ENCODE data around the gene CLPTM1. TPM values are rescaled to one million over a fixed set of nuclear protein-coding genes. Genes with fewer than 3 reads are reported as not detected.

CLPTM1 gene
- total and polyA plus RNA-seq, 2 of the 8 experiments (the other 6 are each of a cell fraction or from before 2014, with no cell fraction given), result 84.8 to 108 TPM

DNA sequence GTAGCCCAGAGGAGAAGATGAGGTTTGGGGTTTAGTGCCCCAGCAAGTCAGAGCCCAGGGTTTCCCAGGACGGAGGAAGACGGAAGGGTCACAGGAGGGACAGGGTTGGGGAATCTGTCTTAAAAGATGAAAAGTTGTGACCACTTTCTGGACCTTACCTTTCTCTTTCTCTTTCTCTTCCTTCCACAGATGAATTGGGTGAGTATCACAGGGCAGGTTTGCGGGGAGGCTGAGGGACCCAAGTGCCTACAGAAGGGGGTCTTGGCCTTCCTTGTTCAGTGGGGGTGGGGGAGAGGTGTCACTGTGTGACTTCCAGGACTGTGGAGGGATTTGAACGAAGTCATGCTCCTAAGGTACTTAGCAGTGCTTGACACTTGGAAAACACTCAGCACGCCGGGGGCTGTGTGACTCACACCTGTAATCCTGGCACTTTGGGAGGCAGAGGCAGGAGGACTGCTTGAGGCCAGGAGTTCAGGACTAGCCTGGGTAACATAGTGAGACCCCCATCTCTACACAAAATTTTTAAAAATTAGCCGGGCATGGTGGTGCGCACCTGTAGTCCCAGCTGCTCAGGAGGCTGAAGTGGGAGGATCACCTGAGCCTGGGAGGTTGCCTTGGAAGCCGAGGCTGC lies 54.6 kb downstream of the CLPTM1 start (continued):
- TF ChIP-seq, protein P1, sequence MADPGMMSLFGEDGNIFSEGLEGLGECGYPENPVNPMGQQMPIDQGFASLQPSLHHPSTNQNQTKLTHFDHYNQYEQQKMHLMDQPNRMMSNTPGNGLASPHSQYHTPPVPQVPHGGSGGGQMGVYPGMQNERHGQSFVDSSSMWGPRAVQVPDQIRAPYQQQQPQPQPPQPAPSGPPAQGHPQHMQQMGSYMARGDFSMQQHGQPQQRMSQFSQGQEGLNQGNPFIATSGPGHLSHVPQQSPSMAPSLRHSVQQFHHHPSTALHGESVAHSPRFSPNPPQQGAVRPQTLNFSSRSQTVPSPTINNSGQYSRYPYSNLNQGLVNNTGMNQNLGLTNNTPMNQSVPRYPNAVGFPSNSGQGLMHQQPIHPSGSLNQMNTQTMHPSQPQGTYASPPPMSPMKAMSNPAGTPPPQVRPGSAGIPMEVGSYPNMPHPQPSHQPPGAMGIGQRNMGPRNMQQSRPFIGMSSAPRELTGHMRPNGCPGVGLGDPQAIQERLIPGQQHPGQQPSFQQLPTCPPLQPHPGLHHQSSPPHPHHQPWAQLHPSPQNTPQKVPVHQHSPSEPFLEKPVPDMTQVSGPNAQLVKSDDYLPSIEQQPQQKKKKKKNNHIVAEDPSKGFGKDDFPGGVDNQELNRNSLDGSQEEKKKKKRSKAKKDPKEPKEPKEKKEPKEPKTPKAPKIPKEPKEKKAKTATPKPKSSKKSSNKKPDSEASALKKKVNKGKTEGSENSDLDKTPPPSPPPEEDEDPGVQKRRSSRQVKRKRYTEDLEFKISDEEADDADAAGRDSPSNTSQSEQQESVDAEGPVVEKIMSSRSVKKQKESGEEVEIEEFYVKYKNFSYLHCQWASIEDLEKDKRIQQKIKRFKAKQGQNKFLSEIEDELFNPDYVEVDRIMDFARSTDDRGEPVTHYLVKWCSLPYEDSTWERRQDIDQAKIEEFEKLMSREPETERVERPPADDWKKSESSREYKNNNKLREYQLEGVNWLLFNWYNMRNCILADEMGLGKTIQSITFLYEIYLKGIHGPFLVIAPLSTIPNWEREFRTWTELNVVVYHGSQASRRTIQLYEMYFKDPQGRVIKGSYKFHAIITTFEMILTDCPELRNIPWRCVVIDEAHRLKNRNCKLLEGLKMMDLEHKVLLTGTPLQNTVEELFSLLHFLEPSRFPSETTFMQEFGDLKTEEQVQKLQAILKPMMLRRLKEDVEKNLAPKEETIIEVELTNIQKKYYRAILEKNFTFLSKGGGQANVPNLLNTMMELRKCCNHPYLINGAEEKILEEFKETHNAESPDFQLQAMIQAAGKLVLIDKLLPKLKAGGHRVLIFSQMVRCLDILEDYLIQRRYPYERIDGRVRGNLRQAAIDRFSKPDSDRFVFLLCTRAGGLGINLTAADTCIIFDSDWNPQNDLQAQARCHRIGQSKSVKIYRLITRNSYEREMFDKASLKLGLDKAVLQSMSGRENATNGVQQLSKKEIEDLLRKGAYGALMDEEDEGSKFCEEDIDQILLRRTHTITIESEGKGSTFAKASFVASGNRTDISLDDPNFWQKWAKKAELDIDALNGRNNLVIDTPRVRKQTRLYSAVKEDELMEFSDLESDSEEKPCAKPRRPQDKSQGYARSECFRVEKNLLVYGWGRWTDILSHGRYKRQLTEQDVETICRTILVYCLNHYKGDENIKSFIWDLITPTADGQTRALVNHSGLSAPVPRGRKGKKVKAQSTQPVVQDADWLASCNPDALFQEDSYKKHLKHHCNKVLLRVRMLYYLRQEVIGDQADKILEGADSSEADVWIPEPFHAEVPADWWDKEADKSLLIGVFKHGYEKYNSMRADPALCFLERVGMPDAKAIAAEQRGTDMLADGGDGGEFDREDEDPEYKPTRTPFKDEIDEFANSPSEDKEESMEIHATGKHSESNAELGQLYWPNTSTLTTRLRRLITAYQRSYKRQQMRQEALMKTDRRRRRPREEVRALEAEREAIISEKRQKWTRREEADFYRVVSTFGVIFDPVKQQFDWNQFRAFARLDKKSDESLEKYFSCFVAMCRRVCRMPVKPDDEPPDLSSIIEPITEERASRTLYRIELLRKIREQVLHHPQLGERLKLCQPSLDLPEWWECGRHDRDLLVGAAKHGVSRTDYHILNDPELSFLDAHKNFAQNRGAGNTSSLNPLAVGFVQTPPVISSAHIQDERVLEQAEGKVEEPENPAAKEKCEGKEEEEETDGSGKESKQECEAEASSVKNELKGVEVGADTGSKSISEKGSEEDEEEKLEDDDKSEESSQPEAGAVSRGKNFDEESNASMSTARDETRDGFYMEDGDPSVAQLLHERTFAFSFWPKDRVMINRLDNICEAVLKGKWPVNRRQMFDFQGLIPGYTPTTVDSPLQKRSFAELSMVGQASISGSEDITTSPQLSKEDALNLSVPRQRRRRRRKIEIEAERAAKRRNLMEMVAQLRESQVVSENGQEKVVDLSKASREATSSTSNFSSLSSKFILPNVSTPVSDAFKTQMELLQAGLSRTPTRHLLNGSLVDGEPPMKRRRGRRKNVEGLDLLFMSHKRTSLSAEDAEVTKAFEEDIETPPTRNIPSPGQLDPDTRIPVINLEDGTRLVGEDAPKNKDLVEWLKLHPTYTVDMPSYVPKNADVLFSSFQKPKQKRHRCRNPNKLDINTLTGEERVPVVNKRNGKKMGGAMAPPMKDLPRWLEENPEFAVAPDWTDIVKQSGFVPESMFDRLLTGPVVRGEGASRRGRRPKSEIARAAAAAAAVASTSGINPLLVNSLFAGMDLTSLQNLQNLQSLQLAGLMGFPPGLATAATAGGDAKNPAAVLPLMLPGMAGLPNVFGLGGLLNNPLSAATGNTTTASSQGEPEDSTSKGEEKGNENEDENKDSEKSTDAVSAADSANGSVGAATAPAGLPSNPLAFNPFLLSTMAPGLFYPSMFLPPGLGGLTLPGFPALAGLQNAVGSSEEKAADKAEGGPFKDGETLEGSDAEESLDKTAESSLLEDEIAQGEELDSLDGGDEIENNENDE (IDR thresholded peaks at IDR 0.05; ENCODE audit: insufficient replicate concordance, low read length), result no peak
- TF ChIP-seq RXRA (IDR thresholded peaks at IDR 0.05; ENCODE audit: insufficient read depth, low read depth, low read length), result no peak
